IPS DF 19.7 (cell line): Measurements from ENCODE around the gene MED12L.
"Not testable (repeated sequence)": the region's sequence is repeated elsewhere in the genome, so short reads cannot be mapped to it uniquely, and the experiment has no call there.

ENCODE experiments used
- DNase-seq: peaks from one replicate; pipeline ENCODE4 v3.0.0-alpha.2; 2013; ENCODE audit warnings: low read depth, low spot score

Gene MED12L

DNA sequence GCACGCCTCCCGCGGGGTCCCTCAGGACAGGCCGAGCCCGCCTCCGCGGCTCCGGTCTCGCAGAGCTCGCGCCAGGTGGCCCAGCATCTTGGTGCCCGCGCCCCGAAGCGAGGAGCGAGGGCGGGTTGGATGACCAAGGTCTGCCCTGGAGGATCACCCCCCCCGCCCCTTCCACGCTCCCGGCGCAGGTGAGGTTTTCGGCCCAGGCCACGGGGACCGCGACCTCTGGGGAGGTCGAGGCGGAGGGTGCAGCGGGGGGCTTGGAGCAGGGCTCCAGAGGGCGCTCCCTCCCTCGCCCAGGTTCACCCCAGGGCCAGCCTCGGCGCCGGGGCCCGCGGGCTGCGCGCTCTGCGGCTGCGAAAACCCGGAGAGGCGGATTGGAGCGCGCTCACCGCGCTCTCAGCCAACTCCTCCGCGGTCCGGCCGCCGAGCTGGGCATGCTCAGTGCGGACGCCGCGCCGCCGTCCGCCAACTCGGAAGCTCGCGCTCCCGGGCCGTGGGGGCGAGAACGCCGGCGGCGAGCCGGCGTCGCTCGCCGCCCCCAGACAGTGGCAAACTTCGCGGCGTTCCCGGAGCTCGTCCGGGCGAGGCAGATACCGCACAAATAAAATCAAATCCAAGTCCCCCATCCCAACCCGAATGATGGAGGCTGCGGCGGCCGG lies at the start of gene MED12L:
Gene MED12L, plus strand, starts transcription at position 438 of the 662 bp plus-strand sequence. CDS start 1,263 bp downstream, outside the sequence.
- no peak for DNase-seq

GRCh38 chr3:151037746-151038477 lies 47.6 kb upstream of the MED12L start:
- no peak for DNase-seq

- DNase-seq: no peak
Measured at GRCh38 chr3:151044706-151045105, 40.8 kb upstream of the MED12L start.

- no peak for DNase-seq
Measured at GRCh38 chr3:151047636-151048035, 37.8 kb upstream of the MED12L start.

DNA sequence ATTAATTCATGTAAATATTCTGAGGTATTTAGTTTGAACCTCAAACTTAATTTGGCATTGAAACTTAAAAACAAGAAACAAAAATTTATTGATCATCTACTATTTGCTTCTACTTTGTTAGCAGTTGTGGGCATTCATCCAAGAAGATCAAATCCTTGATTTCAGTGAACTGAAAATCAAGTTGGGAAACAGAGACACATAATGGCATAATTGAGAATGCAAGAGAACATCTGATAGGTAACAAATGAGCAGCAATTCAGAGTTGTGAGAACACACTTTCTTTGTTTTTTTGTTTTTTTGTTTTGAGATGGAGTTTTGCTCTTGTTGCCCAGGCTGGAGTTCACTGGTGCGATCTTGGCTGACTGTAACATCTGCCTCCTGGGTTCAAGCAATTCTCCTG lies 33.9 kb upstream of the MED12L start:
- no peak for DNase-seq

- no peak for DNase-seq
Measured at GRCh38 chr3:151052346-151052745, 33.1 kb upstream of the MED12L start.

DNA sequence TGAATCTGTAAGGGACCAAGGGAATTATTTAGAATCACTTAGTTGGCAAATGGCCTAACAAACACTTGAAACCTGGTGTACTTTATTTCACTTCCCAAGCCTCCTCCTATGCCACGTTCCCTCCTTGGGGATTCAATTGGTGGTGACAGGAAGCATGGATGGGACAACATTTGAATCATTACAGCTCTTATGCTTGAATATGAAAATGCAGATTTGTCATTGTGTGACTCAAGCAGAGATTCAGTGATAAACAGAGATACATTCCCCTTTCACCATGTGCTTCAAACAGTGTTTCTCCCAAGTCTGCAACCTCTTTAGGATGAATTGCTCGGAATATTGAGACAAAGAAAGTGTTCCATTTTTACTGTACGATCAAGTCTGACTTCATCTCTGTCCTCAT lies 32.7 kb upstream of the MED12L start:
- DNase-seq: no peak

GRCh38 chr3:151058740-151059139 lies 26.7 kb upstream of the MED12L start:
- DNase-seq: no peak

GRCh38 chr3:151062611-151063010 lies 22.9 kb upstream of the MED12L start:
- DNase-seq: no peak

GRCh38 chr3:151067158-151067557 lies 18.3 kb upstream of the MED12L start:
- DNase-seq: no peak

- DNase-seq: not testable (repeated sequence)
Measured at GRCh38 chr3:151072842-151073241, 12.6 kb upstream of the MED12L start.

- DNase-seq: no peak
Measured at GRCh38 chr3:151074256-151074655, 11.2 kb upstream of the MED12L start.

GRCh38 chr3:151075869-151076562 lies 9.4 kb upstream of the MED12L start:
- no peak for DNase-seq

GRCh38 chr3:151076626-151077025 lies 8.8 kb upstream of the MED12L start:
- no peak for DNase-seq

DNA sequence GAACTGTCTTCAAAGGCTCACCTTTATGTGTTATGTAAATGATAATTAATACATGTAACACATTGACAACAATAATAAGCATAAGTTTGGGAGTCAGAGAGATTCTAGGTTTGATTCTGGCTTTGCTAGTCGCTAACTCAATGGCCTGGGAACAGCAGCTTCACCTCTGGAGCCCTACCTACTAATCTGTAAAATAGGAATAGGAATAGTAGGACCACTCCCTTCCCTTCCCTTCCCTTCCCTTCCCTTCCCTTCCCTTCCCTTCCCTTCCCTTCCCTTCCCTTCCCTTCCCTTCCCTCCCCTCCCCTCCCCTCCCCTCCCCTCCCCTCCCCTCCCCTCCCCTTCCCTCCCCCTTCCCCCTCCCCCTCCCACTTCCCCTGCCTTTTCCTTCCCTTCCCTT lies 4.4 kb upstream of the MED12L start:
- DNase-seq: not testable (repeated sequence)

GRCh38 chr3:151082880-151083838 lies 2.3 kb upstream of the MED12L start:
- no peak for DNase-seq

DNA sequence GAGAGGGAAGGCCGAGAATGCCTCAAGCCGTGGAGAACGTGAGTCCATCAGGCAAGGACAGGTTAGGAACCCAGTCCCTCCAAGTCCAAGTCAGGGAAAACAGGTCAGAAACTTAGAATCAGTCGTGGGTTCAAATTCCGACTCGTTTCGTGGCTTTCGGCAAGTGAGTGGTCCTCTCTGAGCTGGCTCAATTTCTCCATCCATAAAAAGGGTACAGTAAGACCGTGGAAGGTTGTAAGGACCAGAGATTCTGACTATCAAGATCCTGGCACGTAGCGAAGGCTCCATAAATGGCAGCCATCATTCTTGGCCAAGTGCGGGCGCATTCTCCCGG lies 604 bp upstream of the MED12L start:
- no peak for DNase-seq

DNA sequence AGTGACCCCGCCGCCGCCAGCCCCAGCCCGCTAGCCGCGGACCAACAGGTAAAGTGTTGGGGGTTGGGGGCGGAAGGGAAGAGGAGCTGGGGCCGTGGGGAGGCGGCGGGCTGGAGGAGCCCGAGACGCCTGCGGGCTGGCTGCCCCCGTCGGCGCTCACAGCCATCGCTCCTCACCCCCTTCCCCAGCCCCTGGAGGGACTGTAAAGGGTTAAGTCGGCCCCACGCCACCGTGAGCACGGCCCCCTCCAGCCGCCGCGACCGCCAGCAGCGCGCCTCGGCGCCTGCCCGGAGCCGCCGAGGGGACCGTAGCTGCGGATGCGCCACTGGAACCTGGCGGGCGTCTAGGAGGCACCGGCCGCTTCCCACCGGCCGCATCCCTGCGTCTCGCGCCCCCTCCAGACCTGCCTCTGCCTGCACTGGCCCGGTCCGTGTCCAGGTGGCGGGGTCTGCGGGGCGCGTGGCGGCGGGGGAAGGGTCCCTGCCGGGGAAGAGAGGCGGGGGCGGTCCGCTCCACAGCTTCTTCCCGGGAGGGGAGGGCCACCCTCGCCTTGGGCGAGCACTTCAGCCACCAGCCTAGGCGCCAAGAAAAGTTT lies 522 bp downstream of the MED12L start:
- no peak for DNase-seq

DNA sequence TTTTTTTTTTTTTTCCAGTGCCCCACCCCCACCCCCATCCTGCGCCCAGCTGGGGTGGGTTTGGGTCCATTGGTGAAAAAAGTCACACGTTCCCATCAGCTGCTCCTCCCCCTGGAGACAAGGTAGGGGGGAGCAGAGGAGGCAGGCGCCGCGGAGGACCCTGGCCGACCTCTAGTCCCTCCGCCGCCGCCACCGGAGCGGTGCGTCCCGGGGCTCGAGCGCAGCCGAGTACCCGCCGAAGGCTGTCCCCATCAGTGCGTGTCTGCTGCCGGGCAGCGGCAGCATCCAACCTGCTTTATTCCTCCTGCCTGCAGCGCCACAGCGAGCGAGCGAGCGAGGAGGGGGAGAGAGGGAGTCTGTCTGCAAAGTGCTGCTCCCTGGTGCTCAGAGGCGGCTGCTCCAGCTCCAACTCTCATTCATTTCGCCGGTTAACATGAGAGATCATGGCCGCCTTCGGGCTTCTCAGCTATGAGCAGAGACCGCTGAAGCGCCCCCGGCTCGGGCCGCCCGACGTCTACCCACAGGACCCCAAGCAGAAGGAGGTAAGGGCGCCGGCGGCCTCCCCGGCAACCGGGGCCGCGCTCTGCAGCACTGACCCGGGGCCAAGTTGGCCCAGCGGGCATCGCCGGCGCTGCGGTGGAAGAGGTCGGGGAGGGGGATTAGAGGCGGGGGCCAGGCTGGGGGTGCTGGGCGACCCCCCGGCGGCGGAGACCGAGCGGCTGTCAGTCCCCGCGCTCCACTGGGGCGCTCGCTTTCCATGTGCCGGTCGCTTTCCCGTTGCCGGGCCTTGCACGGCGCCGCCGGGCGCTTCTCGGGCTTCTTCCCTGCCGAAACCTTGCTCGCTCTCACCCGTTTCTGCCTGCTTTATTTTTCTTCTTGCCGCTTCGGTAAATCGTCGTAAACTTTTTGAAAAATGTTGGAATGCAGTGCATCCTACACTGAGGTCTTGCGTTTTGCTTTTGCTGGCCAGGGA lies 1.3 kb downstream of the MED12L start:
- DNase-seq: no peak

GRCh38 chr3:151087648-151088047 lies 2.2 kb downstream of the MED12L start:
- no peak for DNase-seq
